AG09309 (cell line): Measurements from ENCODE around the gene TNIK.

Experiments used
- DNase-seq: peaks from one replicate; pipeline ENCODE4 v3.0.0-alpha.2; 2010; ENCODE audit warnings: low read depth
- H3K4me3 ChIP-seq: 2 replicates; pipeline ENCODE4 v1.5.1; 2011; ENCODE audit warnings: mild to moderate bottlenecking, low read depth, low read length, moderate library complexity; ENCODE audit not compliant: control insufficient read depth
- TF ChIP-seq, protein P1 (sequence below): IDR thresholded peaks from 2 replicates; pipeline ENCODE4 v1.5.1; 2011; ENCODE audit warnings: mild to moderate bottlenecking, low read depth, low read length, inconsistent platforms; ENCODE audit not compliant: insufficient read depth, control insufficient read depth; ENCODE audit errors: missing control alignments

The TNIK gene

DNA sequence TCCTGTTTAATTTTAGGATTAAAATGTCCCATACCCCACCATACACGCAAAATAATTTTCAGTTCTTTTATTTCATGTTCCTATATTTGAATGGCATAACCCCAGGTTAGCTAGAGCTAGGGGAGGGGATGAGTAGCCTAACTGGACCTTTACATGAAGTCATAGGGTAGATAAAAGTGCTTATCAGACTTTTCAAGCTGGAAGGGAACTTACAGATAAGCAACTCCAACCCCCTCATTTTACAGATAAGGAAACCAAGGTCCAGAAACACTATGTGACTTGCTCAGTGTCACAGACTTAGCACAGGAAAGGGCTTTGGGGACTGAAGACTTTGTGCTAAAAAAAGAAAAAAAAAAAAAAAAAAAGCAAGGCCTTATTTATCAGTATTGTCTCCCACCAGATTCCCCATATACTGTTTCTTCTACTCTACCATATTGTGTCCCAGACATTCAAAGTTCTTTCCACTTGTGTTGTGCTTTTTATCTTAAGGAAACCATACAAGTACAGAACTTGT, 10.6 kb upstream of the TNIK start:
- TF ChIP-seq, protein P1, sequence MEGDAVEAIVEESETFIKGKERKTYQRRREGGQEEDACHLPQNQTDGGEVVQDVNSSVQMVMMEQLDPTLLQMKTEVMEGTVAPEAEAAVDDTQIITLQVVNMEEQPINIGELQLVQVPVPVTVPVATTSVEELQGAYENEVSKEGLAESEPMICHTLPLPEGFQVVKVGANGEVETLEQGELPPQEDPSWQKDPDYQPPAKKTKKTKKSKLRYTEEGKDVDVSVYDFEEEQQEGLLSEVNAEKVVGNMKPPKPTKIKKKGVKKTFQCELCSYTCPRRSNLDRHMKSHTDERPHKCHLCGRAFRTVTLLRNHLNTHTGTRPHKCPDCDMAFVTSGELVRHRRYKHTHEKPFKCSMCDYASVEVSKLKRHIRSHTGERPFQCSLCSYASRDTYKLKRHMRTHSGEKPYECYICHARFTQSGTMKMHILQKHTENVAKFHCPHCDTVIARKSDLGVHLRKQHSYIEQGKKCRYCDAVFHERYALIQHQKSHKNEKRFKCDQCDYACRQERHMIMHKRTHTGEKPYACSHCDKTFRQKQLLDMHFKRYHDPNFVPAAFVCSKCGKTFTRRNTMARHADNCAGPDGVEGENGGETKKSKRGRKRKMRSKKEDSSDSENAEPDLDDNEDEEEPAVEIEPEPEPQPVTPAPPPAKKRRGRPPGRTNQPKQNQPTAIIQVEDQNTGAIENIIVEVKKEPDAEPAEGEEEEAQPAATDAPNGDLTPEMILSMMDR = no peak
- H3K4me3 ChIP-seq = no peak overlapping the region
- DNase-seq = no peak

DNA sequence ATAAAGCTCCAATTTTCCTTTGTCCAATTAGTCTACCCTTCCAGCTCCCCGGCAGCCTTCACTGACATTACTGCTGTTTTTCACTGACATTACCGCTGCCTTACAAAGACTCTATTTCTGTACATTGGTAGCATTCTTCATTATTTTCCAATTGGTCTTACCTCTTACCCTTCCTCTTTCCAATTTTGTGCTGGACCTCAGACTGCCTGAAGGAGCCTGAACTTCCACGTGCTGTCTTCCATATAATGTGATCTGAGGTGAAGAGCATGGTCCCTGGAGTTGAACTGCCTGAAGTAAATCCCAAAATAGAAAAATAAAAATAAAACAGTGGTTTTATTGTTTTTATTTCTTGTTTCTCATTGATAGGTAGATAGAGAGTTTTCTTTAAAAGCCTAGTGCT, 9.2 kb upstream of the TNIK start:
- TF ChIP-seq, protein P1 = no peak
- no peak overlapping the region for H3K4me3 ChIP-seq
- no peak for DNase-seq

DNA sequence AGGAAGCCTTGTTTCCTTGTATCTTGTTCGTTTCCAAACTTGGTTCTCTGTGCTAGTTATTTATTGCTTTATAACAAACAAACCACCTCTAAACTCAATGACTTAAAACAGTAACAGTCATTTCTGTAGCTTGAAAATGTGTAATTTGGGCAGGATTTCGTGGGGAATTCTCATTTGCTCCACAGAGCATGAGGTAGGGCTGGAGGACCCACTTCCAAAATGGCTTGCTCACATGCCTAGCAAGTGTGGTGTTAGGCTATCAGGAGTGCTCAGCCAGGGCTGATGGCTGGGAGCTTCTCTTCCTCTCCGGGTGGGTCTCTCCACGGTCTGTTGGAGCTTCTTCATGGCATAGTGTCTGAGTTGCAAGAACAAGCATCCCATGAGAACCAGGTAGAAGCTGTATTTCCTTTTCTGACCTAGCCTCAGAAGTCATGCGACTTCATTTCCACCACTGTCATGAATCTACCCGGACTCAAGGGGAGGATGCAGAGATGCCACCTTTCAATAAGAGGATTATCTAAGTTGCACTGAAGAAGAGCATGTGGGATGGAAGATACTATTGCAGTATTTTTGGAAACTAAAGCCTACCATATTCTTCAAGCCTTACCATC, 8.2 kb upstream of the TNIK start:
- TF ChIP-seq, protein P1 = no peak
- DNase-seq = no peak
- no peak overlapping the region for H3K4me3 ChIP-seq

DNA sequence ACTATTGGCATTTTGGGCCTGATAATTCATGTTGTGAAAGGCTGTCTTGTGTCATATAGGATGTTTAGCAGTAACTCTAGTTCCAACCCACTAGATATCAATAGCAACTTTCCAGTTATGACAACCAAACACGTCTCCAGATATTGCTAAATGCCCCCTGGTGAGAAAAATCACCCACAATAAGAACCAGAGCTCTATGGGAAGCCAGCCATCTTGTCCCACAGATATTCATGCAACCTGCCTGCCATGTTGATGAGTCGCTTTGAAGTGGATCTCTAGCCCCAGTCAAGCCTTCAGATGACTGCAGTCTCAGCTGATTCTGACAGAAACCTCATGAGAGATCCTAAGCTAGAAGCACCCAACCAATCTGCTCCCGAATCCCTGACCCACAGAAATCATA, 5.6 kb upstream of the TNIK start:
- no peak overlapping the region for H3K4me3 ChIP-seq
- TF ChIP-seq, protein P1 = no peak
- DNase-seq = no peak

DNA sequence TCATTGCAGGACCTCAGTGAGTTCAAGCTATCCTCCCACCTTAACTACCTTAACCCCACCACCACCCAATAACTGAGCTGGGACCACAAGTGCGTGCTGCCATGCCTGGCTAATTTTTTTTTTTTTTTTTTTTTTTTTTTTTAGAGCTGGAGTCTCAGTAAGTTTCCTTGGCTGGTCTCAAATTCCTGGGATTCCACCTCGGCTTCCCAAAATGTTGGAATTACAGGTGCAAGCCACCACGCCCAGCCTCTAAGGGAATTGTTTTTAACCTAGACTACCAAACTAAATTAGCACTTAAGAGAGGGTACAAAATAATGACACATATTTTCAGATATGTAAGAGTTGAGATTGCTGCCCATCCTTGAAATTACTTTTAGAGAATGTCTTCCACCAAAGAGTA, 4.3 kb upstream of the TNIK start:
- H3K4me3 ChIP-seq = no peak overlapping the region
- TF ChIP-seq, protein P1 = no peak
- no peak for DNase-seq

DNA sequence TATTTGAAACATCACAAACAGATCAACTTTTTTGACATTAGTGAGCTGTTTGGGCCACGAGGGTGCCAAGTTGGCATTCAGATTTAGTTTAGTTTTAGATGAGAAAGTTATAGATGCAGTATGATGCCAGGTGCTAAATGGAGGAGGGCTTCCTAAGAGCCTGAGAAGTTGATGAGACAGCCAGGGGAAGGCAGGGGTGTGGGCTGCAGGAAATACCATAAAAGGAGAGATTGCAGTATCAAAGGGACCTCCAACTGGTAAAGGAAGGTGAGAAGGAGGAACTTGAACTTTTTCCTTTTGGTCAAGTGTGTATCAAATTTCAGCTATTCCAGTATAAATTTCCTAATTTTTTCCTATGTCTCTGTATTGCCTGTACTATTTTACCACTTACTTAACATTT, 2.0 kb upstream of the TNIK start:
- TF ChIP-seq, protein P1 = no peak
- no peak for DNase-seq
- no peak overlapping the region for H3K4me3 ChIP-seq
